Smooth muscle cell (in vitro differentiated cells): ENCODE measurements around the gene AQP12A. TPM values are rescaled to one million over a fixed set of nuclear protein-coding genes. Genes with fewer than 3 reads are reported as not detected.

Experiments used
- DNase-seq: peaks from one replicate; lab custom pipeline; 2025; ENCODE audit not compliant: unreplicated experiment; lab: John Stamatoyannopoulos, UW
- H2AFZ ChIP-seq: fragments of 200-600 bp; sonication (generic); 2 replicates; pipeline ENCODE4 v1.6.0; 2016; ENCODE audit warnings: antibody characterized with exemption, low read depth, mild to moderate bottlenecking
- H3F3A ChIP-seq: fragments of 200-600 bp; sonication (generic); 2 replicates; pipeline ENCODE4 v1.6.0; 2017; ENCODE audit warnings: antibody characterized with exemption, low read depth
- H3K27ac ChIP-seq: fragments of 200-600 bp; sonication (generic); 2 replicates; pipeline ENCODE4 v1.5.1; 2016; ENCODE audit warnings: low read depth, mild to moderate bottlenecking
- H3K27me3 ChIP-seq: fragments of 200-600 bp; sonication (generic); 2 replicates; pipeline ENCODE4 v1.6.1; 2016; ENCODE audit warnings: low read depth, mild to moderate bottlenecking
- H3K36me3 ChIP-seq: fragments of 200-600 bp; sonication (generic); 2 replicates; pipeline ENCODE4 v1.5.1; 2016; ENCODE audit warnings: low read depth
- H3K4me1 ChIP-seq: fragments of 200-600 bp; sonication (generic); 2 replicates; pipeline ENCODE4 v1.5.1; 2016; ENCODE audit warnings: low read depth
- H3K4me2 ChIP-seq: fragments of 200-600 bp; sonication (generic); 2 replicates; pipeline ENCODE4 v1.6.0; 2016; ENCODE audit warnings: mild to moderate bottlenecking
- H3K4me3 ChIP-seq: fragments of 200-600 bp; sonication (generic); 2 replicates; pipeline ENCODE4 v1.5.1; 2016; ENCODE audit warnings: mild to moderate bottlenecking
- H3K79me2 ChIP-seq: fragments of 200-600 bp; sonication (generic); 2 replicates; pipeline ENCODE4 v1.6.0; 2016; ENCODE audit warnings: low read depth, mild to moderate bottlenecking
- H3K9ac ChIP-seq: fragments of 200-600 bp; sonication (generic); 2 replicates; pipeline ENCODE4 v1.6.0; 2016; ENCODE audit warnings: low read depth
- H3K9me3 ChIP-seq: fragments of 200-600 bp; sonication (generic); replicated peaks from 2 replicates; pipeline ENCODE4 v1.5.1; 2016; ENCODE audit warnings: low read depth
- H4K20me1 ChIP-seq: fragments of 200-600 bp; sonication (generic); 2 replicates; pipeline ENCODE4 v1.6.0; 2016; ENCODE audit warnings: low read depth
- CTCF ChIP-seq: fragments of 200-600 bp; sonication (generic); IDR thresholded peaks from 2 replicates; pipeline ENCODE4 v1.5.1; 2017; ENCODE audit warnings: borderline replicate concordance, mild to moderate bottlenecking, antibody characterized with exemption; ENCODE audit not compliant: insufficient read depth, poor library complexity, severe bottlenecking
- WGBS: methylation state at CpG from one replicate; pipeline ENCODE4 v1.1.7; 2016; ENCODE audit warnings: low lambda C conversion rate; 5-methylcytosine and 5-hydroxymethylcytosine counted together
- polyA plus RNA-seq: library from polyadenylated mRNA; unstranded; fragments of >200 nt; fragmentation: Nextera tagmentation; extraction: Ambion mirVana; gene quantifications from 2 replicates; pipeline ENCODE4 v1.2.1, GENCODE V29; 2016
- total RNA-seq: library from RNA; depleted of rRNA; stranded (reverse); fragments of >200 nt; gene quantifications from 2 replicates; pipeline ENCODE4 v1.2.3, GENCODE V29; 2014

AQP12A gene
- total and polyA plus RNA-seq, 2 experiments from 2014 or later = not detected

- Histone ChIP-seq H3K4me1 (no peaks in the 10 kb centered on the region), H3K4me3 (no peak overlapping the region), H3K27me3 (no peaks in the 10 kb centered on the region), H3K9me3 (no peaks in the 10 kb centered on the region), H3K27ac (no peak overlapping the region), H2AFZ (no peak overlapping the region), H3K79me2 (no peaks in the 10 kb centered on the region), H3K36me3 (no peaks in the 10 kb centered on the region), H3K4me2 (no peak overlapping the region), H4K20me1 (no peaks in the 10 kb centered on the region), H3F3A (no peaks in the 10 kb centered on the region), H3K9ac (no peak overlapping the region)
- no peak for TF ChIP-seq CTCF
- no peak for DNase-seq
- WGBS = 92% methylated on average over 20 of the region's 20 CpGs
Measured at GRCh38 chr2:240687045-240687740, 4.5 kb upstream of the AQP12A start.

- 92% methylated on average over 14 of the region's 14 CpGs for WGBS
- no peaks in the 10 kb centered on the region for H3K79me2 ChIP-seq
- H3K4me3 ChIP-seq = no peak overlapping the region
- H3K9ac ChIP-seq = no peak overlapping the region
- no peak overlapping the region for H3K4me2 ChIP-seq
- H3F3A ChIP-seq = no peaks in the 10 kb centered on the region
- H3K27me3 ChIP-seq = no peaks in the 10 kb centered on the region
- no peak overlapping the region for H3K27ac ChIP-seq
- DNase-seq = no peak
- TF ChIP-seq CTCF = no peak
- no peak overlapping the region for H2AFZ ChIP-seq
- no peaks in the 10 kb centered on the region for H3K36me3 ChIP-seq
- H3K4me1 ChIP-seq = no peaks in the 10 kb centered on the region
- no peaks in the 10 kb centered on the region for H3K9me3 ChIP-seq
- no peaks in the 10 kb centered on the region for H4K20me1 ChIP-seq
Measured at GRCh38 chr2:240687741-240688552, 3.7 kb upstream of the AQP12A start.

GRCh38 chr2:240688553-240688919 is 3.1 kb upstream of the AQP12A start:
- no peak for DNase-seq
- TF ChIP-seq CTCF = no peak
- H3K4me2 ChIP-seq = no peak overlapping the region
- H3K27ac ChIP-seq = no peak overlapping the region
- H3K9ac ChIP-seq = no peak overlapping the region
- no peaks in the 10 kb centered on the region for H3K79me2 ChIP-seq
- H3K4me3 ChIP-seq = no peak overlapping the region
- no peaks in the 10 kb centered on the region for H4K20me1 ChIP-seq
- no peaks in the 10 kb centered on the region for H3K9me3 ChIP-seq
- no peaks in the 10 kb centered on the region for H3K27me3 ChIP-seq
- H3F3A ChIP-seq = no peaks in the 10 kb centered on the region
- H3K4me1 ChIP-seq = no peaks in the 10 kb centered on the region
- 91% methylated on average over 9 of the region's 9 CpGs for WGBS
- H3K36me3 ChIP-seq = no peaks in the 10 kb centered on the region
- H2AFZ ChIP-seq = no peak overlapping the region
